Daoy (cell line): ENCODE data around the gene PIH1D2. TPM values are rescaled to one million over a fixed set of nuclear protein-coding genes. Genes with fewer than 3 reads are reported as not detected.

Experiments used
- total RNA-seq: library from RNA; depleted of rRNA; stranded (reverse); fragments of >200 nt; shearing (Covaris generic); gene quantifications from 2 replicates; pipeline ENCODE4 v1.2.3, GENCODE V29; 2014; rRNA removed

Gene PIH1D2
- total RNA-seq, 1 experiment from 2014 or later: 8.7 TPM

Other genes starting within 250 kb of the PIH1D2 start
- 28.1 and 29.5 TPM in 2 replicates for gene ALG9, start 202.4 kb downstream of the PIH1D2 start, total RNA-seq
- 3.5 and 4.7 TPM in 2 replicates for gene FDXACB1, start 194.9 kb downstream of the PIH1D2 start, total RNA-seq
- 15.0 and 24.1 TPM in 2 replicates for gene CFAP68, start 194.5 kb downstream of the PIH1D2 start, total RNA-seq
- not detected in 2 replicates for gene CRYAB, start 162.2 kb downstream of the PIH1D2 start, total RNA-seq
- gene HSPB2, start 161.3 kb downstream of the PIH1D2 start, total RNA-seq: not detected in 2 replicates
- gene C11orf52, start 155.1 kb downstream of the PIH1D2 start, total RNA-seq: not detected in 2 replicates
- gene DIXDC1, start 136.7 kb downstream of the PIH1D2 start, total RNA-seq: 7.1 and 9.0 TPM in 2 replicates
- gene DLAT, start 48.6 kb downstream of the PIH1D2 start, total RNA-seq: 49.0 and 49.9 TPM in 2 replicates
- gene NKAPD1, start 282 bp upstream of the PIH1D2 start, total RNA-seq: 26.3 and 26.7 TPM in 2 replicates
- gene TIMM8B, start 12.7 kb upstream of the PIH1D2 start, total RNA-seq: 74.7 and 118 TPM in 2 replicates
- gene SDHD, start 12.9 kb upstream of the PIH1D2 start, total RNA-seq: 133 and 145 TPM in 2 replicates
- gene IL18, start 90.1 kb upstream of the PIH1D2 start, total RNA-seq: not detected in 2 replicates
- not detected in 2 replicates for gene TEX12, start 93.4 kb upstream of the PIH1D2 start, total RNA-seq
- 0.11 TPM in 1 of 2 replicates, not detected in the other for gene BCO2, start 101.5 kb upstream of the PIH1D2 start, total RNA-seq
- gene PTS, start 152.4 kb upstream of the PIH1D2 start, total RNA-seq: 71.1 and 73.6 TPM in 2 replicates
- gene PLET1, start 186.8 kb upstream of the PIH1D2 start, total RNA-seq: not detected in 2 replicates